Stimulated activated CD4-positive, alpha-beta T cell treated with anti-CD3 and anti-CD28 coated beads, TNF-alpha, amount 100 ng/mL, for 24 hours (primary cell): Measurements from ENCODE around the gene CPNE2.

ENCODE experiments used
- DNase-seq, 3 experiments: peaks; one replicate each; pipeline ENCODE4 v3.0.0-alpha.2; 2020; ENCODE audit warnings: low read depth in 3 of 3

Gene CPNE2

GRCh38 chr16:57123974-57124674 is 31.7 kb downstream of the CPNE2 start:
- no peak for DNase-seq

- no peak for DNase-seq
Observed at GRCh38 chr16:57125376-57125775, 33.0 kb downstream of the CPNE2 start.

- no peak for DNase-seq
Observed at GRCh38 chr16:57125969-57126368, 33.6 kb downstream of the CPNE2 start.

GRCh38 chr16:57126411-57126810 is 34.0 kb downstream of the CPNE2 start:
- DNase-seq: no peak

- DNase-seq: no peak
Observed at GRCh38 chr16:57127037-57127763, 34.8 kb downstream of the CPNE2 start.

- DNase-seq: no peak
Observed at GRCh38 chr16:57127836-57128235, 35.5 kb downstream of the CPNE2 start.

- DNase-seq: no peak
Observed at GRCh38 chr16:57128771-57129389, 36.5 kb downstream of the CPNE2 start.

- no peak for DNase-seq
Observed at GRCh38 chr16:57130950-57131321, 38.6 kb downstream of the CPNE2 start.

- no peak for DNase-seq
Observed at GRCh38 chr16:57131351-57131970, 39.1 kb downstream of the CPNE2 start.

- DNase-seq: no peak
Observed at GRCh38 chr16:57132470-57132869, 40.1 kb downstream of the CPNE2 start.

- DNase-seq: no peak
Observed at GRCh38 chr16:57133031-57133430, 40.6 kb downstream of the CPNE2 start.

- no peak for DNase-seq
Observed at GRCh38 chr16:57133886-57134285, 41.5 kb downstream of the CPNE2 start.

GRCh38 chr16:57134982-57135381 is 42.6 kb downstream of the CPNE2 start:
- DNase-seq: no peak

GRCh38 chr16:57137043-57137442 is 44.7 kb downstream of the CPNE2 start:
- no peak for DNase-seq

- DNase-seq: no peak
Observed at GRCh38 chr16:57137566-57138273, 45.3 kb downstream of the CPNE2 start.

GRCh38 chr16:57138281-57138935 is 46.0 kb downstream of the CPNE2 start:
- DNase-seq: no peak

- DNase-seq: no peak
Observed at GRCh38 chr16:57140931-57141668, 48.7 kb downstream of the CPNE2 start.

GRCh38 chr16:57141822-57142631 is 49.6 kb downstream of the CPNE2 start:
- no peak for DNase-seq

- no peak for DNase-seq
Observed at GRCh38 chr16:57143149-57143921, 51.0 kb downstream of the CPNE2 start.
